Spleen (tissue), 11 donors: Measurements from ENCODE around the gene EPS8L3. TPM values are rescaled to one million over a fixed set of nuclear protein-coding genes. Genes with fewer than 3 reads are reported as not detected.
A peak's percentile ranks its signal among the peaks of the same experiment; 100 is the strongest.
"Not testable (repeated sequence)": the region's sequence is repeated elsewhere in the genome, so short reads cannot be mapped to it uniquely, and the experiment has no call there.

Experiments used
- DNase-seq: peaks from one replicate; pipeline ENCODE4 v3.0.0-alpha.2; 2020
- H3K27ac ChIP-seq, 8 donors: fragments of 200-600 bp; sonication (generic) in 7 of 8; 1 replicate in 4 of 8; 2 replicates in 4 of 8; pipeline versions ENCODE4 v1.5.0 to v1.8.0; 2016 to 2021; ENCODE audit warnings: inconsistent platforms in 4 of 8, mild to moderate bottlenecking in 4 of 8, moderate library complexity in 1 of 8
- H3K27me3 ChIP-seq, 7 donors: fragments of 200-600 bp; sonication (generic) in 6 of 7; replicated peaks in 1 of 7; 1 replicate in 4 of 7; 2 replicates in 3 of 7; pipeline versions ENCODE4 v1.5.0 to v1.8.0; 2016 to 2021; ENCODE audit warnings: inconsistent platforms in 3 of 7, mild to moderate bottlenecking in 1 of 7
- H3K36me3 ChIP-seq, 6 donors: fragments of 200-600 bp; sonication (generic) in 5 of 6; 1 replicate in 4 of 6; 2 replicates in 2 of 6; pipeline versions ENCODE4 v1.5.0 to v1.8.0; 2016 to 2021; ENCODE audit warnings: inconsistent platforms in 2 of 6
- H3K4me1 ChIP-seq, 6 donors: fragments of 200-600 bp; sonication (generic) in 5 of 6; 1 replicate in 3 of 6; 2 replicates in 3 of 6; pipeline versions ENCODE4 v1.5.0 to v1.8.0; 2016 to 2021; ENCODE audit warnings: inconsistent platforms in 3 of 6
- H3K4me3 ChIP-seq, 8 donors: fragments of 200-600 bp; sonication (generic) in 7 of 8; 1 replicate in 4 of 8; 2 replicates in 4 of 8; pipeline versions ENCODE4 v1.5.0 to v1.8.0; 2016 to 2021; ENCODE audit warnings: inconsistent platforms in 4 of 8, mild to moderate bottlenecking in 4 of 8, moderate library complexity in 2 of 8
- H3K9me3 ChIP-seq, 8 donors: fragments of 200-600 bp; sonication (generic) in 7 of 8; 1 replicate in 4 of 8; 2 replicates in 4 of 8; pipeline versions ENCODE4 v1.5.0 to v1.8.0; 2016 to 2021; ENCODE audit warnings: inconsistent platforms in 4 of 8
- POLR2A ChIP-seq, 3 donors: fragments of 450-650 bp; IDR thresholded peaks; one replicate each; pipeline ENCODE4 v1.5.1; 2017; ENCODE audit warnings: antibody characterized with exemption in 3 of 3, mild to moderate bottlenecking in 1 of 3
- POLR2AphosphoS5 ChIP-seq, 3 donors: sonication (generic); formaldehyde crosslinking; IDR thresholded peaks; one replicate each; pipeline ENCODE4 v1.5.1; 2017; ENCODE audit warnings: antibody characterized with exemption in 3 of 3
- WGBS, 5 donors: extraction: QIAGEN DNeasy Blood & Tissue Kit in 3 of 5; methylation state at CpG; one replicate each; pipeline versions ENCODE4 v1.1.5 to v1.1.7; 2013 to 2018; 5-methylcytosine and 5-hydroxymethylcytosine counted together
- intact Hi-C: fragments of 100-400 bp; cut with DNase I; formaldehyde crosslinking; loops from one replicate; pipeline ENCODE4 v1.15.0; 2023; ENCODE audit warnings: low total_unique reads
- polyA plus RNA-seq, 3 donors: library from polyadenylated mRNA; stranded (reverse); fragments of 200-250 nt; gene quantifications; one replicate each; pipeline ENCODE4 v1.2.1, GENCODE V29; 2013
- total RNA-seq, 7 donors: library from RNA; depleted of rRNA in 3 of 7; stranded (reverse); fragments of >200 nt in 3 of 7; fragmentation: NEBNext Ultra II Directional in 4 of 7; extraction: Animal tissue kit (Norgen Biotek cat#: 25700) in 4 of 7; gene quantifications; one replicate each; pipeline versions ENCODE4 v1.1.0 to v1.2.1, GENCODE V29; 2016 to 2021
- TF ChIP-seq, protein P1 (sequence below), 11 experiments: fragments of 200-600 bp in 7 of 11; fragments of 450-650 bp in 4 of 11; sonication (generic) in 4 of 11; IDR thresholded peaks in 8 of 11; conservative IDR thresholded peaks in 3 of 11; 1 replicate in 7 of 11; 2 replicates in 4 of 11; pipeline versions ENCODE4 v1.4.0 to v1.8.0; 2016 to 2021; ENCODE audit warnings: antibody characterized with exemption in 11 of 11, inconsistent platforms in 4 of 11, mild to moderate bottlenecking in 1 of 11
- donor health status: healthy with polysubstance abuse.
- donor health status: DM: no; HTN: no; CAD: no; lungs with moderate emphysema.
- donor health status: DM: no; HTN: no; CAD: no.
- donor health status: Bipolar disorder and iron deficiency.
- donor health status: healthy.
- donor health status: DM: no; HTN: no; CAD: no.
- donor health status: DM: yes; HTN: yes; CAD: no.

Gene EPS8L3
- total and polyA plus RNA-seq, 10 donors, result 1.2 TPM; not detected in 9

DNA sequence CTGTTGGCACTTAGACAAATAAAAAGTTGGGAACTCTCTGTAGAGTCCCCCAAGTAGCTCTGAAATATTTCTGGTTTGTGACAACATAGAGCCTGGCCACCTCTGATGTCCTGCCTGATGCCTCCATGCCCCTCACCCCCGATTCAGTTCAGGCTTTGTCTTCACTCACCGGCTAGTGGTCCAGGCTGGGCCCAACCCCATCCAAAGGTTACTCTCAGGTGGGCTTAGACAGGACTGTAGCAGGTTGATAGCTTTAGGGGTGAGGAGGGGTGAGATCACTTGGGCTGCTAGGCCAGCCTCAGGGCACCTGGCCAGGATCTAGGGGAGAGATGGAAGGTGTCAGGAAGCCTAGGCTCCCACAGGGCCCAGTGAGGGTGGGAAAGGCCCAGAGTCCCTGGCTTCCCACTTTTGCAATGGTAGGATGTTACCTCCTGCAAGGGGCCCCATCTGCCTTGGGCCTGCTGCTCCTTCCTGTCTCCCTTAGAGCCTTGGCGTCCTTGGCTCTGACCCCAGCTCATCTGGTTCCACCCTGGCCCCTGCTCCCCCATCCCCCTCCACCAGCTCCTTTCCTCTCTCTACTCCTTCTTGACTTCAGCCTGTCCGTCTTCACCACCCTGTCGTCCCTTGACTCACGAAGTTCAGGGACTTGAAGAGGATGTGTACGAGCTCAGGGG is 6.7 kb downstream of the EPS8L3 start:
- intact Hi-C loops, result no loop called here
- no peak overlapping the region for H3K4me3 ChIP-seq
- H3K27me3 ChIP-seq, result peaks cover 0 to 7% (median 0%) of the 10 kb centered on the region in 7 donors
- H3K36me3 ChIP-seq, result no peaks in the 10 kb centered on the region
- TF ChIP-seq POLR2A (IDR thresholded peaks at IDR 0.05) (no peak), POLR2AphosphoS5 (IDR thresholded peaks at IDR 0.05) (no peak)
- TF ChIP-seq, protein P1, sequence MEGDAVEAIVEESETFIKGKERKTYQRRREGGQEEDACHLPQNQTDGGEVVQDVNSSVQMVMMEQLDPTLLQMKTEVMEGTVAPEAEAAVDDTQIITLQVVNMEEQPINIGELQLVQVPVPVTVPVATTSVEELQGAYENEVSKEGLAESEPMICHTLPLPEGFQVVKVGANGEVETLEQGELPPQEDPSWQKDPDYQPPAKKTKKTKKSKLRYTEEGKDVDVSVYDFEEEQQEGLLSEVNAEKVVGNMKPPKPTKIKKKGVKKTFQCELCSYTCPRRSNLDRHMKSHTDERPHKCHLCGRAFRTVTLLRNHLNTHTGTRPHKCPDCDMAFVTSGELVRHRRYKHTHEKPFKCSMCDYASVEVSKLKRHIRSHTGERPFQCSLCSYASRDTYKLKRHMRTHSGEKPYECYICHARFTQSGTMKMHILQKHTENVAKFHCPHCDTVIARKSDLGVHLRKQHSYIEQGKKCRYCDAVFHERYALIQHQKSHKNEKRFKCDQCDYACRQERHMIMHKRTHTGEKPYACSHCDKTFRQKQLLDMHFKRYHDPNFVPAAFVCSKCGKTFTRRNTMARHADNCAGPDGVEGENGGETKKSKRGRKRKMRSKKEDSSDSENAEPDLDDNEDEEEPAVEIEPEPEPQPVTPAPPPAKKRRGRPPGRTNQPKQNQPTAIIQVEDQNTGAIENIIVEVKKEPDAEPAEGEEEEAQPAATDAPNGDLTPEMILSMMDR (IDR thresholded peaks at IDR 0.05 in 8 of 11, conservative IDR thresholded peaks at IDR 0.05 in 3 of 11), result no peak
- 79 to 88% (median 84%) methylated on average over 7 of the region's 7 CpGs for WGBS, 5 donors
- no peaks in the 10 kb centered on the region for H3K9me3 ChIP-seq
- H3K4me1 ChIP-seq, result no peaks in the 10 kb centered on the region
- no peak overlapping the region for H3K27ac ChIP-seq
- DNase-seq, result no peak

DNA sequence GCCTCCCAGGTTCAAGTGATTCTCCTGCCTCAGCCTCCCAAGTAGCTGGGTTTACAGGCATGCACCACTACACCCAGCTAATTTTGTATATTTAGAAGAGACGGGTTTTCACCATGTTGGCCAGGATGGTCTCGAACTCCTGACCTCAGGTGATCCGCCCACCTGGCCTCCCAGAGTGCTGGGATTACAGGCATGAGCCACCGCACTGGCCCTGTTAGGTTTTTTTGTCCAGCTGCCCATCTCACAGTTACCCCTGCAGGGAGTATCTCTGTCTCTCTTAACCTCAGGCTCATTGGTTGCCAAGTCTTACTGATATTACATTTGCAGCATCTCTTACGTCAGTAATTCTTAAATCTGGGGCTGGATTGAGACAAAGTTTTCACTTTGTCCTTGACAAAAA is 7.4 kb downstream of the EPS8L3 start:
- H3K4me3 ChIP-seq, H3K27ac ChIP-seq, H3K36me3 ChIP-seq, H3K4me1 ChIP-seq, H3K9me3 ChIP-seq, H3K27me3 ChIP-seq, intact Hi-C loops: not testable (repeated sequence)
- DNase-seq, result peak; percentile 52
- WGBS, 5 donors, result 89 to 95% (median 90%) methylated on average over 5 of the region's 5 CpGs

DNA sequence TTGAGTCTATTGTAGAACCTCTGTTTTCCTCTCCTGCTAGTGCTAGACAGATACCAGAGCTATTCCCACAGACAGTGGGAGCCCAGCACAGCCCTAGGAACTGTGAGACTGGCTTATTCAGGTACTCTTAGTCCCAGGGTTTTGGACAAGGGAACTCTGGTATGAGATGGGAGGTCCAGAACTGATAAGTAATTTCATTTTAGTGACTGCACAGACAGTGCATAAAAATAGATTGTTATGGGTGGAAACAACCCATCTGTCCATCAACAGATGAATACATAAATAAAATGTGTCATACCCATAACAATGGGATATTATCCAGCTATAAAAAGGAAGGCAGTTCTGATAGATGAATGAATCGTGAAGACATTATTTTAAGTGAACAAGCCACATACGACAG is 9.0 kb downstream of the EPS8L3 start:
- H3K27me3 ChIP-seq, result peaks cover 0 to 10% (median 0%) of the 10 kb centered on the region in 7 donors
- TF ChIP-seq, protein P1 (IDR thresholded peaks at IDR 0.05 in 8 of 11, conservative IDR thresholded peaks at IDR 0.05 in 3 of 11), result no peak
- TF ChIP-seq POLR2A (IDR thresholded peaks at IDR 0.05) (no peak), POLR2AphosphoS5 (IDR thresholded peaks at IDR 0.05) (no peak)
- DNase-seq, result no peak
- H3K4me1 ChIP-seq, result no peaks in the 10 kb centered on the region
- no peak overlapping the region for H3K27ac ChIP-seq
- H3K4me3 ChIP-seq, result no peak overlapping the region
- 80 to 93% (median 86%) methylated on average over 2 of the region's 2 CpGs for WGBS, 5 donors
- H3K9me3 ChIP-seq, result no peaks in the 10 kb centered on the region
- intact Hi-C loops, result no loop called here
- H3K36me3 ChIP-seq, result no peaks in the 10 kb centered on the region

DNA sequence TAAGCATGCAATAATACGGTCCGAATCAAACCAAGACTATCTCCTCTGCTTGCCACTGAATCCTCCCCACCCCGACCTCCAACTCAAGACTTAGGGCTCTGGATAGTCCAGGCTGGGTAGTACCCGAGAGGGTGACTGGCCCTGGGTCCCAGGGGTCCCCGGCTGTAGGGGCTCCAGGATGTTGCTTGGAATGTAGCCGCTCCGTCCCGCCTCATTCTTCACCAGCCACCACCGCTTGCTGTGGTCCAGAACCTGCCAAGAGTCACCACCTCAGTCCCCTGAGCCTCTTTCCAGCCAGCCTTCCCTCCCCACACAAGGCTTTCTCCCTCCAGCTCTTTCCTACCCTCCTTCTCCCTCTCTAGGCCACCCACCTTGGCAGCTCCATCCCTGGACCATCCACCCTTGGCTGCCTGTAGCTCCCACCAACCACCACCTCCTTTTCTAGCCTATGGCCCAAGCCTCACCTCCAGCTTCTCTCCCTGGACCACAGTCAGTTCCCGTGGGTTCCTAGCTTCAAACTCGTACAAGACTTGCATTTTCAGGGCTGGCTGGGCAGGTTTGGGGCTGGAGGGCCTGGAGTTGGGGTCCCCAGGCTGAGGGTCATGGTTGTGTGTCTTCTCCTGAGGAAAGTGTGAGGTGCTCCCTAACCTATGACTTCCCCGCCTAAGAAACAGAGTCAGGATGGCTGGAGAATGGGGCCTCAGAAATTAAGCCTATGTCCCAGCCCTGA is 12.0 kb downstream of the EPS8L3 start:
- WGBS, 5 donors, result 79 to 90% (median 82%) methylated on average over 12 of the region's 12 CpGs
- no peak overlapping the region for H3K4me3 ChIP-seq
- no peak for TF ChIP-seq POLR2AphosphoS5 (IDR thresholded peaks at IDR 0.05)
- no peak for TF ChIP-seq POLR2A (IDR thresholded peaks at IDR 0.05)
- TF ChIP-seq, protein P1 (IDR thresholded peaks at IDR 0.05 in 8 of 11, conservative IDR thresholded peaks at IDR 0.05 in 3 of 11), result no peak
- DNase-seq, result peak; percentile 39
- no peaks in the 10 kb centered on the region for H3K36me3 ChIP-seq
- no peak overlapping the region for H3K27ac ChIP-seq
- intact Hi-C loops, result no loop called here
- no peaks in the 10 kb centered on the region for H3K4me1 ChIP-seq
- peaks cover 0 to 20% (median 0%) of the 10 kb centered on the region in 7 donors for H3K27me3 ChIP-seq
- no peaks in the 10 kb centered on the region for H3K9me3 ChIP-seq
